Measurements from ENCODE around the gene PALD1.

PALD1 gene

DNA sequence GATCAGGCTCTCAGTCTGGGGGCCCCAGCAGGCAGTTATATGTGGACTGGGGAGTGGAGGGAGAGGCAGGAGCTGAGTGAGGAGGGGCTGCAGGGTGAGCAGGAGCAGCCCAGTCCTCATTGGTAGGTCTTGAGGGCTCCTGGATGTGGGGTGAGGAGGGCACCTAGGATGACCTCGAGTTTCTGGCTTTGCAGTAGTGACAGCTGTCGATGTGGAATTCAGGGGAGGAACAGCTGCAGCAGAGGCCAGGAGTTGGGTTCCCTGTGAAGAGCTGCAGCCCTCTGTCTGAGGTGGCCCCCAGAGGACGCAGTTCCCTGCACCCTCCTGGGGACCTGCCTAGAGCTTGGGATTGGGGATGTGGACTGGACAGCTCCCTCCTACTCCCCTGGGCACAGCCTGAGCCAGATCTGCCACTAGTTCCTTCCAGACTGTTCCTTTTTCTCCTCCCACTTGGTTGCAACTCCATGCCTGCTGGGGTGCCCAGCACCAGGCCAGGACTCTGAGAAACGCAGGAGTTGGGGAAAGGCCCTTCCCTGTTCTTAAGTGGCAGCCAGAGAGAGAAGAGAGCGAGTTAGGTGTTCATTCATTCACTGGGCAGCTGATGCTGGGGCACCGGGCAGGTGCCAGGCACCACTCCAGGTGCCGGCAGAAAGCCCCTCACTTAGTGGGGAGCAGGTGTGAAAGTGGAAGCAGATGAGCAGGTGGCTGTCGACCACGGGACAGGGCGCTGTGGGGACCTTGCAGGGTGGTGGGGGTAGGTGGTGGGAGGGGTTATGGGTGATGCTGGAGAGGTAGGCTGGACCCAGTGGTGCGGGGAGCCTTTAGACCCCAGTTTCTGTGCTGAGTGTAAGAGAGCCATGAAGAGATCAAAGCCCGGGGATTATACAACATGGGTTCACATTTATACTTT, 66.1 kb downstream of the PALD1 start:
- H3K4me3 ChIP-seq (ENCODE audit: insufficient read depth, low read length, poor library complexity, severe bottlenecking), result no peak overlapping the region
- no peak overlapping the region for H3K9ac ChIP-seq (ENCODE audit: low read length)
- 0 out of 2 replicates have a peak, but pooled peaks cover 8% of the 10 kb centered on the region for H3K36me3 ChIP-seq (ENCODE audit: low read length)
- H3K27me3 ChIP-seq (ENCODE audit: low read length), result no peaks in the 10 kb centered on the region
- no peak overlapping the region for H3K27ac ChIP-seq (ENCODE audit: low read depth, low read length)
- no peaks in the 10 kb centered on the region for H3K9me3 ChIP-seq (ENCODE audit: insufficient read depth, low read length)
- H3K4me2 ChIP-seq (ENCODE audit: low read depth, low read length, poor library complexity, severe bottlenecking), result no peak overlapping the region
- H3F3A ChIP-seq (ENCODE audit: insufficient read depth), result no peaks in the 10 kb centered on the region
- TF ChIP-seq, protein P1, sequence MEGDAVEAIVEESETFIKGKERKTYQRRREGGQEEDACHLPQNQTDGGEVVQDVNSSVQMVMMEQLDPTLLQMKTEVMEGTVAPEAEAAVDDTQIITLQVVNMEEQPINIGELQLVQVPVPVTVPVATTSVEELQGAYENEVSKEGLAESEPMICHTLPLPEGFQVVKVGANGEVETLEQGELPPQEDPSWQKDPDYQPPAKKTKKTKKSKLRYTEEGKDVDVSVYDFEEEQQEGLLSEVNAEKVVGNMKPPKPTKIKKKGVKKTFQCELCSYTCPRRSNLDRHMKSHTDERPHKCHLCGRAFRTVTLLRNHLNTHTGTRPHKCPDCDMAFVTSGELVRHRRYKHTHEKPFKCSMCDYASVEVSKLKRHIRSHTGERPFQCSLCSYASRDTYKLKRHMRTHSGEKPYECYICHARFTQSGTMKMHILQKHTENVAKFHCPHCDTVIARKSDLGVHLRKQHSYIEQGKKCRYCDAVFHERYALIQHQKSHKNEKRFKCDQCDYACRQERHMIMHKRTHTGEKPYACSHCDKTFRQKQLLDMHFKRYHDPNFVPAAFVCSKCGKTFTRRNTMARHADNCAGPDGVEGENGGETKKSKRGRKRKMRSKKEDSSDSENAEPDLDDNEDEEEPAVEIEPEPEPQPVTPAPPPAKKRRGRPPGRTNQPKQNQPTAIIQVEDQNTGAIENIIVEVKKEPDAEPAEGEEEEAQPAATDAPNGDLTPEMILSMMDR (IDR thresholded peaks at IDR 0.05; ENCODE audit: insufficient read depth, low read length, poor library complexity, severe bottlenecking), result no peak
- TF ChIP-seq EZH2phosphoT487 (conservative IDR thresholded peaks at IDR 0.05; ENCODE audit: low read length), result no peak
- no peaks in the 10 kb centered on the region for H3K79me2 ChIP-seq (ENCODE audit: insufficient read depth, low read length)
- H3K9me2 ChIP-seq (replicated peaks; ENCODE audit: insufficient read depth, low read length), result no peaks in the 10 kb centered on the region
- no peaks in the 10 kb centered on the region; the same call in 1 of the 2 replicates for H4K20me1 ChIP-seq (ENCODE audit: low read depth, low read length)
- no peak overlapping the region for H2AFZ ChIP-seq (ENCODE audit: low read depth, low read length, severe bottlenecking)

DNA sequence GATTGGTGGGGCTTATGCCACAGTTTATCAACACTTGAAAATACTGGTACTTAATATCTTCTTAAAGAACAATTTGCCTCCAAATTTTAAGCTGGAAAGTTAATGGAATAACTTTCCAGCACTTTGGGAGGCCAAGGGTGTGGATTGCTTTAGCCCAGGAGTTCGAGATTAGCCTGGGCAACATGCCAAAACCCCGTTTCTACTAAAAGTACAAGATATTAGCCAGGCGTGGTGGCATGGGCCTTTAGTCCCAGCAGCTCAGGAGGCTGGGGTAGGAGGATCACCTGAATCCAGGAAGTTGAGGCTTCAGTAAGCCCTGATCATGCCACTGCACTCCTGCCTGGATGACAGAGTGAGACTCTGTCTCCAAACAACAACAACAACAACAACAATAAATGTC, 68.0 kb downstream of the PALD1 start:
- H3K79me2 ChIP-seq (ENCODE audit: insufficient read depth, low read length), result no peaks in the 10 kb centered on the region
- no peak overlapping the region for H2AFZ ChIP-seq (ENCODE audit: low read depth, low read length, severe bottlenecking)
- no peaks in the 10 kb centered on the region for H3F3A ChIP-seq (ENCODE audit: insufficient read depth)
- no peak overlapping the region for H3K27ac ChIP-seq (ENCODE audit: low read depth, low read length)
- no peaks in the 10 kb centered on the region for H3K27me3 ChIP-seq (ENCODE audit: low read length)
- H3K9ac ChIP-seq (ENCODE audit: low read length), result no peak overlapping the region
- no peaks in the 10 kb centered on the region for H3K9me2 ChIP-seq (replicated peaks; ENCODE audit: insufficient read depth, low read length)
- TF ChIP-seq, protein P1 (IDR thresholded peaks at IDR 0.05; ENCODE audit: insufficient read depth, low read length, poor library complexity, severe bottlenecking), result no peak
- no peak for TF ChIP-seq EZH2phosphoT487 (conservative IDR thresholded peaks at IDR 0.05; ENCODE audit: low read length)
- H3K4me2 ChIP-seq (ENCODE audit: low read depth, low read length, poor library complexity, severe bottlenecking), result no peak overlapping the region
- H3K9me3 ChIP-seq (ENCODE audit: insufficient read depth, low read length), result no peaks in the 10 kb centered on the region
- peaks cover 22% of the 10 kb centered on the region for H3K36me3 ChIP-seq (ENCODE audit: low read length)
- no peak overlapping the region for H3K4me3 ChIP-seq (ENCODE audit: insufficient read depth, low read length, poor library complexity, severe bottlenecking)
- H4K20me1 ChIP-seq (ENCODE audit: low read depth, low read length), result no peaks in the 10 kb centered on the region; the same call in 1 of the 2 replicates

DNA sequence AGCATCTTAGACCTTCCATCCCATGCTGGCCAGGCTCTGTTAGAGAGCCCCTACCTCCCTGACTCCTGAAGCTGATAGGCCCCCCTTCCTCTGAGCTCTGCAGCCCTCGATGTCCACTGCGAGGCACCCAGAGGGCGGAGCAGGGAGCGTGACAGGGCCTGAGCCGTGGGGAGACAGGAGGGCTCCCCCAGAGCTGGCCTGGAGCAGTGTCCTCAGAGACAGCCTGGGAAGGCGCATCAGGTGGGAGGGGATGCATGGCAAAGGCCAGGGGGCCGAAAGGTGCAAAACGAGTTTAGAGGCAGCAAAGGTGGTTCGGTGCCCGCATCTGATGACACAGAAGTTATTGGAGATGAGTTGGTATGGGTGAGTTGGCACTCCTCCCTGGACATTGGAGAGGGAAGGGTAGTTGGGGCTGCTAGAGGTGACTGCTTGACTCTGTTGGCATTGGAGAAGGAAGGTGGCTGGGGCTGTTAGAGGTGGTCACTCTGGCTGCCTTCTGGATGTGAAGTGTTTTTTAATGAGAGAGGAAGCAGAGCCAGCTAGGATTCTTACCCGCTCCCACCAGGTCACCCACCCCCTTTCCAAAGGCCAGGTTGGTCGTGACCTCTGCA, 70.9 kb downstream of the PALD1 start:
- TF ChIP-seq EZH2phosphoT487 (conservative IDR thresholded peaks at IDR 0.05; ENCODE audit: low read length), result no peak
- TF ChIP-seq, protein P1 (IDR thresholded peaks at IDR 0.05; ENCODE audit: insufficient read depth, low read length, poor library complexity, severe bottlenecking), result no peak
- H3K9me2 ChIP-seq (replicated peaks; ENCODE audit: insufficient read depth, low read length), result no peaks in the 10 kb centered on the region
- H4K20me1 ChIP-seq (ENCODE audit: low read depth, low read length), result no peaks in the 10 kb centered on the region; the same call in 1 of the 2 replicates
- H3K27me3 ChIP-seq (ENCODE audit: low read length), result no peaks in the 10 kb centered on the region
- no peak overlapping the region for H3K4me3 ChIP-seq (ENCODE audit: insufficient read depth, low read length, poor library complexity, severe bottlenecking)
- no peaks in the 10 kb centered on the region for H3K9me3 ChIP-seq (ENCODE audit: insufficient read depth, low read length)
- no peak overlapping the region for H3K9ac ChIP-seq (ENCODE audit: low read length)
- H3K79me2 ChIP-seq (ENCODE audit: insufficient read depth, low read length), result no peaks in the 10 kb centered on the region
- peaks cover 22% of the 10 kb centered on the region for H3K36me3 ChIP-seq (ENCODE audit: low read length)
- H3K27ac ChIP-seq (ENCODE audit: low read depth, low read length), result no peak overlapping the region
- no peak overlapping the region for H3K4me2 ChIP-seq (ENCODE audit: low read depth, low read length, poor library complexity, severe bottlenecking)
- H2AFZ ChIP-seq (ENCODE audit: low read depth, low read length, severe bottlenecking), result no peak overlapping the region
- H3F3A ChIP-seq (ENCODE audit: insufficient read depth), result no peaks in the 10 kb centered on the region

All from SU-DHL-6 (cell line).